Heart left ventricle (tissue), 13 donors: Measurements from ENCODE around the gene PHF10.

Experiments
- CTCF ChIP-seq, 12 donors: fragments of 200-600 bp; sonication (generic) in 4 of 12; IDR thresholded peaks; one replicate each; pipeline versions ENCODE4 v1.5.0 to v1.8.0; 2018 to 2022; ENCODE audit warnings: antibody characterized with exemption in 12 of 12, mild to moderate bottlenecking in 5 of 12
- POLR2A ChIP-seq, 2 donors: fragments of 450-650 bp; IDR thresholded peaks; one replicate each; pipeline ENCODE4 v1.6.1; 2017; ENCODE audit warnings: antibody characterized with exemption in 2 of 2, mild to moderate bottlenecking in 2 of 2, moderate library complexity in 2 of 2
- donor health status: ischemic (EF 13 %, LVEDD 7.1; RV severe dilation, severe dysfunction).
- donor health status: DM: no; HTN: yes; CAD: no.
- donor health status: DM: no; HTN: no; CAD: no.
- donor health status: ischemic (EF 25% LVEDD 6.9; RV normal size, moderate dysfunction).
- donor health status: ischemic (EF 25% LVEDD 5.7; RV mildly dilated, moderate dysfunction).
- donor health status: ischemic (EF 35%, LVEDD 5.7; RV mildly dilated, moderate dysfunction).
- donor health status: nonischemic (EF 11% LVEDD 7.7; RV severe dilation, severe dysfunction).
- donor health status: DM: yes; HTN: yes; CAD: no.
- donor health status: PGD.
- donor health status: ischemic (EF 29% LVEDD 5.4; RV normal size, mild dysfunction).
- donor health status: nonischemic (EF 23%, LVEDD 6.1; RV moderate dilation, normal function).

DNA sequence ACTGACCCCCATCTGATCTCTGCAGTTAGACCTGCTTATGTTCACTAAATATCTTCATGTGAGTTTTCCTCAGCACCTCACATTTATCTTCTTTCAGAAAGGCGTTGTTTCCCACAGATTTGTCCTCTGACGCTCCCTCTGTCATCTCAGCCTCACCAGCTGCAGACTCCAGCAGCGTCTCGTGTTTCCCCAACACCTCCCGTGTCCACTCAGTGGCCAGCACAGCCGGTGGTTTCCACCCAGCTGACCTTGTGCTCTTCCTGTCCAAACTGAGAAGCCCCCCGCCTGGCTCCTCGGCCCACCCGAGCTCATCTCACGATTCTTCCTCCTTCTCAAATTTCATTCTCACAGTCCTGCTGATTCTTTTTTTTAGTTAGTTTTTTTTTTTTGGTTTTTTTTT is 39.6 kb upstream of the PHF10 start:
- no peak for TF ChIP-seq CTCF (IDR thresholded peaks at IDR 0.05)
- TF ChIP-seq POLR2A (IDR thresholded peaks at IDR 0.05), result no peak
